Measurements from ENCODE around the gene GPBP1. TPM values are rescaled to one million over a fixed set of nuclear protein-coding genes. Genes with fewer than 3 reads are reported as not detected.

The GPBP1 gene
- total RNA-seq, 1 experiment from 2014 or later: 112 TPM

DNA sequence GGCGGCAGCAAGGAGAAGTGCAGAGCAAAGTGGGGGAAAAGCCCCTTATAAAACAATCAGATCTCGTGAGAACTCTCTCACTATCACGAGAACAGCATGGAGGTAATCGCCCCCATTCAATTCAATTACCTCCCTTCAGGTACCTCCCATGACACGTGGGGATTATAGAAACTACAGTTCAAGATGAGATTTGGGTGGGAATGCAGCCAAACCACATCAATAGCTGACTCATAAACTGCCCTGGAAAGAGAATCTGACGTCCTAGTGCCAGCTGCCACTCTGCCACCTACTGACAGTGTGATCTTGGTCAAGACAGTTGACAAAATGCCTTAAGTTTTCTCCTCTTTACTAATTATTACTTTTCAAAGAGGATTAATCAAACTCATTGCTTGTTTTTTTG is 128.3 kb downstream of the GPBP1 start:
- H2BK5ac ChIP-seq (ENCODE audit: insufficient read length, low read length): no peak overlapping the region
- H3K14ac ChIP-seq (ENCODE audit: insufficient read depth, low read length): no peak overlapping the region
- H3K56ac ChIP-seq (ENCODE audit: insufficient read length, low read depth, low read length): no peak overlapping the region
- H4K20me1 ChIP-seq (ENCODE audit: control insufficient read depth, insufficient read depth, insufficient read length): no peaks in the 10 kb centered on the region
- Mint-ChIP-seq H3K27ac (no peak overlapping the region), H3K36me3 (ENCODE audit: insufficient read depth in 1 of 3, low read depth in 3 of 3) (peaks cover 0 to 9% (median 0%) of the 10 kb centered on the region in 3 experiments; a peak in 4 of 7 replicates), H3K9me3 (peaks cover 16 to 17% of the 10 kb centered on the region in 2 experiments), H3K4me1 (peaks cover 8 to 9% of the 10 kb centered on the region in 2 experiments), H3K27me3 (ENCODE audit: low read depth) (no peaks in the 10 kb centered on the region; the same call in 1 of the 2 replicates), H3K4me3 (no peak overlapping the region)
- DNase-seq: no peak
- H2BK15ac ChIP-seq (ENCODE audit: low read depth, low read length): no peak overlapping the region
- H3K9me3 ChIP-seq (ENCODE audit: control insufficient read depth, low read depth, low read length): peaks cover 4% of the 10 kb centered on the region
- WGBS (ENCODE audit: extremely low coverage, insufficient read length, low lambda C conversion rate): no CpG with 5 or more reads among the region's 6 CpGs
- H4K8ac ChIP-seq (replicated peaks; ENCODE audit: insufficient read length, low read depth, low read length): no peak overlapping the region
- H3K9ac ChIP-seq (ENCODE audit: extremely low read depth, insufficient read length, low read length): no peak overlapping the region
- H4K5ac ChIP-seq (ENCODE audit: insufficient read length, low read depth, low read length): no peak overlapping the region
- H3K23ac ChIP-seq (ENCODE audit: insufficient read length, low read depth, low read length): no peak overlapping the region
- no peaks in the 10 kb centered on the region for H3K4me1 ChIP-seq (ENCODE audit: insufficient read depth, low read length)
- no peaks in the 10 kb centered on the region for H3K79me1 ChIP-seq (ENCODE audit: insufficient read depth, low read depth, low read length, poor library complexity, severe bottlenecking)
- H3K4ac ChIP-seq (ENCODE audit: low read depth, low read length): no peak overlapping the region
- no peak overlapping the region for H3T11ph ChIP-seq (ENCODE audit: low read length)
- H2BK12ac ChIP-seq (ENCODE audit: insufficient read length, low read depth, low read length): no peak overlapping the region
- H3K27me3 ChIP-seq (ENCODE audit: insufficient read depth, low read length): no peaks in the 10 kb centered on the region
- no peak overlapping the region for H2AFZ ChIP-seq (ENCODE audit: low read length)
- TF ChIP-seq, protein P1, sequence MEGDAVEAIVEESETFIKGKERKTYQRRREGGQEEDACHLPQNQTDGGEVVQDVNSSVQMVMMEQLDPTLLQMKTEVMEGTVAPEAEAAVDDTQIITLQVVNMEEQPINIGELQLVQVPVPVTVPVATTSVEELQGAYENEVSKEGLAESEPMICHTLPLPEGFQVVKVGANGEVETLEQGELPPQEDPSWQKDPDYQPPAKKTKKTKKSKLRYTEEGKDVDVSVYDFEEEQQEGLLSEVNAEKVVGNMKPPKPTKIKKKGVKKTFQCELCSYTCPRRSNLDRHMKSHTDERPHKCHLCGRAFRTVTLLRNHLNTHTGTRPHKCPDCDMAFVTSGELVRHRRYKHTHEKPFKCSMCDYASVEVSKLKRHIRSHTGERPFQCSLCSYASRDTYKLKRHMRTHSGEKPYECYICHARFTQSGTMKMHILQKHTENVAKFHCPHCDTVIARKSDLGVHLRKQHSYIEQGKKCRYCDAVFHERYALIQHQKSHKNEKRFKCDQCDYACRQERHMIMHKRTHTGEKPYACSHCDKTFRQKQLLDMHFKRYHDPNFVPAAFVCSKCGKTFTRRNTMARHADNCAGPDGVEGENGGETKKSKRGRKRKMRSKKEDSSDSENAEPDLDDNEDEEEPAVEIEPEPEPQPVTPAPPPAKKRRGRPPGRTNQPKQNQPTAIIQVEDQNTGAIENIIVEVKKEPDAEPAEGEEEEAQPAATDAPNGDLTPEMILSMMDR (conservative IDR thresholded peaks at IDR 0.05): no peak
- no peak overlapping the region for H3K4me2 ChIP-seq (ENCODE audit: insufficient read depth, insufficient read length, low read length)
- no peak overlapping the region for H3K18ac ChIP-seq (ENCODE audit: insufficient read length, low read depth, low read length)
- H2AK5ac ChIP-seq (ENCODE audit: insufficient read length, low read length): no peak overlapping the region
- no peaks in the 10 kb centered on the region for H3K23me2 ChIP-seq (ENCODE audit: insufficient read length, low read depth, low read length, poor library complexity, severe bottlenecking)
- H3K27ac ChIP-seq (ENCODE audit: insufficient read length, low read depth, low read length): no peak overlapping the region
- H3K79me2 ChIP-seq (ENCODE audit: insufficient read depth, low read length): no peaks in the 10 kb centered on the region
- H2BK20ac ChIP-seq (ENCODE audit: low read depth, low read length, poor library complexity, severe bottlenecking): no peak overlapping the region
- H2BK120ac ChIP-seq (ENCODE audit: low read depth, low read length, poor library complexity, severe bottlenecking): no peak overlapping the region
- no peak overlapping the region for H4K91ac ChIP-seq (ENCODE audit: insufficient read length, low read depth, low read length)
